ENCODE results near the gene BLOC1S1. TPM values are rescaled to one million over a fixed set of nuclear protein-coding genes. Genes with fewer than 3 reads are reported as not detected.

BLOC1S1 gene
- total and polyA plus RNA-seq, 10 of the 15 experiments (the other 5 are each of a cell fraction or from before 2014, with no cell fraction given): 126 to 285 (median 166) TPM

GRCh38 chr12:55688716-55689655 is 26.9 kb upstream of the BLOC1S1 start:
- in situ Hi-C loops (cut with MboI): no loop called here
- DNase-seq (ENCODE audit: low read depth, low spot score): no peak
- no peaks in the 10 kb centered on the region for H3K9me3 ChIP-seq (replicated peaks; ENCODE audit: control insufficient read depth, insufficient read depth, low read length)
- H3K4me1 ChIP-seq (ENCODE audit: control insufficient read depth, insufficient read depth, low read length): peaks cover 6% of the 10 kb centered on the region
- no peak overlapping the region for H3K4me2 ChIP-seq (ENCODE audit: control insufficient read depth, insufficient read depth)
- H2AFZ ChIP-seq (ENCODE audit: control insufficient read depth, low read depth, low read length): no peak overlapping the region
- FAIRE-seq: peak; percentile 27
- ATAC-seq: no peak
- POLR2A ChIA-PET: interaction anchor here (0.6 kb wide), 1 partner anchor 138 kb away, joined by 5 read pairs; no protein-coding TSS in a partner anchor
- no peak overlapping the region for H3K27ac ChIP-seq (ENCODE audit: control insufficient read depth, insufficient read depth)
- BruUV-seq (replicated peaks): no TSS peak
- 55% methylated on average over 15 of the region's 16 CpGs for WGBS (ENCODE audit: insufficient coverage, insufficient replicate concordance, low lambda C conversion rate, missing lambda C conversion rate)
- intact Hi-C loops (cut with micrococcal nuclease; ENCODE audit: unreplicated experiment): no loop called here
- no peak overlapping the region for H3K9ac ChIP-seq (ENCODE audit: control insufficient read depth, insufficient read depth, low read length)
- no peaks in the 10 kb centered on the region for H3K36me3 ChIP-seq (ENCODE audit: control insufficient read depth in 2 of 2, insufficient read depth in 2 of 2, low read length in 1 of 2)
- no peaks in the 10 kb centered on the region for H4K20me1 ChIP-seq (ENCODE audit: control insufficient read depth, insufficient read depth)
- CTCF ChIA-PET: interaction anchor here (1.2 kb wide), 1 partner anchor 17 kb away, joined by 4 read pairs; no protein-coding TSS in a partner anchor
- no peaks in the 10 kb centered on the region for H3K79me2 ChIP-seq (ENCODE audit: control insufficient read depth, insufficient read depth, low read length)
- H3K4me3 ChIP-seq: no peak overlapping the region
- H3K27me3 ChIP-seq (replicated peaks in 1 of 2; ENCODE audit: control insufficient read depth in 2 of 2, insufficient read depth in 2 of 2, low read length in 1 of 2): no peaks in the 10 kb centered on the region; a peak in 1 of 4 replicates
- SMC1A ChIA-PET (ENCODE audit: uncharacterized antibody, unreplicated experiment): interaction anchor here (0.6 to 1.0 kb wide), 2 partner anchors 14 to 15 kb away, joined by 3 read pairs; no protein-coding TSS in a partner anchor
- RAD21 ChIA-PET (ENCODE audit: unreplicated experiment): no interaction called here
- TF ChIP-seq RUNX3 (IDR thresholded peaks at IDR 0.05; ENCODE audit: low read length) (no peak), RBBP5 (conservative IDR thresholded peaks at IDR 0.05) (no peak), SMARCA5 (IDR thresholded peaks at IDR 0.05) (no peak), PML (IDR thresholded peaks at IDR 0.05; ENCODE audit: low read length) (no peak), USF1 (IDR thresholded peaks at IDR 0.05; ENCODE audit: borderline replicate concordance, extremely low read length, insufficient read depth, low read depth, low read length) (no peak), CEBPZ (IDR thresholded peaks at IDR 0.05; ENCODE audit: low read depth, low read length) (no peak), MTA2 (IDR thresholded peaks at IDR 0.05; ENCODE audit: low read depth) (no peak), SPI1 (IDR thresholded peaks at IDR 0.05; ENCODE audit: borderline replicate concordance, insufficient read depth, low read depth, low read length) (no peak), HCFC1 (IDR thresholded peaks at IDR 0.05; ENCODE audit: low read length) (no peak), JUND (IDR thresholded peaks at IDR 0.05; ENCODE audit: low read depth, low read length) (no peak), ESRRA (IDR thresholded peaks at IDR 0.05; ENCODE audit: low read length) (no peak), SRF (IDR thresholded peaks at IDR 0.05; ENCODE audit: low read depth in 2 of 2, low read length in 2 of 2) (no peak), MTA3 (IDR thresholded peaks at IDR 0.05; ENCODE audit: borderline replicate concordance, low read length) (no peak), CEBPB (IDR thresholded peaks at IDR 0.05; ENCODE audit: borderline replicate concordance in 1 of 2, low read depth in 2 of 2, low read length in 2 of 2) (no peak), REST (IDR thresholded peaks at IDR 0.05; ENCODE audit: low read depth, low read length) (no peak), ZNF274 (IDR thresholded peaks at IDR 0.05; ENCODE audit: insufficient read depth, insufficient read length) (no peak)

Data from GM12878 (cell line).